HG02970 (cell line): ENCODE results near the gene CEBPA.
A peak's percentile ranks its signal among the peaks of the same experiment; 100 is the strongest.

Experiments
- ATAC-seq: cut with Tn5 transposase; IDR thresholded peaks from one replicate; pipeline ENCODE4 v1.9.1; 2021; ENCODE audit warnings: mild to moderate bottlenecking, moderate library complexity, moderate number of reproducible peaks; ENCODE audit not compliant: unreplicated experiment, low FRiP score

CEBPA gene

DNA sequence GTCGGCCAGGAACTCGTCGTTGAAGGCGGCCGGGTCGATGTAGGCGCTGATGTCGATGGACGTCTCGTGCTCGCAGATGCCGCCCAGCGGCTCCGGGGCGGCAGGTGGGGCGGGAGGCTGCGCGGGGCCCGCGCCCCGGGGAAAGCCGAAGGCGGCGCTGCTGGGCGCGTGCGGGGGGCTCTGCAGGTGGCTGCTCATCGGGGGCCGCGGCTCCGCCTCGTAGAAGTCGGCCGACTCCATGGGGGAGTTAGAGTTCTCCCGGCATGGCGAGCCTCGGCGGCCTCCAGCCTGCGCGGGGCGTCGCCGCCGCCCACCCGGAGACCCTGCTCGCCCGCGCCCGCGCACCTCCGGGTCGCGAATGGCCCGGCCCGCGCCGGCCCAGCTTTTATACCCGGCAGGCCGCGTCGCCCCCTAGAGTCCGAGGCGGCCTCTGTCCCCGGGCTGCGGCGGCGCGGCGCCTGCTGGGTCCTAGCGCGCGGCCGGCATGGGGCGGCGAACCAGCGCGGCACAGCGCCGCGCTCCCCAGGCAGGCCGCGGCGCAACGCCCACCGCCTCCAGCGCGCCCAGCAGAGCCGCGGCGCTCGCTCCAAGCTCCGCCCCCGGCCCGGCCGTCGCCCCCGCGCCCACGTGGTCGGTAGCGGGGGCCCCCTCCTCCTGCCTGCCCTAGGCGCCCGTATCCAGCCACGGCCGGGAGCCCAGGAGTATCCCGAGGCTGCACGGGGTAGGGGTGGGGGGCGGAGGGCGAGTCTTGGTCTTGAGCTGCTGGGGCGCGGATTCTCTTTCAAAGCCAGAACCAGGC lies at the start of gene CEBPA:
CEBPA (minus strand) TSS at position 360 of the 799 bp plus-strand sequence; CDS start at position 240, 120 bp downstream.
- peak; percentile 78 for ATAC-seq

- ATAC-seq, result no peak
These were observed 48.4 kb upstream of the CEBPA start for GRCh38 chr19:33350538-33351309.

- no peak for ATAC-seq
These were observed 47.3 kb upstream of the CEBPA start for GRCh38 chr19:33349319-33350289.

DNA sequence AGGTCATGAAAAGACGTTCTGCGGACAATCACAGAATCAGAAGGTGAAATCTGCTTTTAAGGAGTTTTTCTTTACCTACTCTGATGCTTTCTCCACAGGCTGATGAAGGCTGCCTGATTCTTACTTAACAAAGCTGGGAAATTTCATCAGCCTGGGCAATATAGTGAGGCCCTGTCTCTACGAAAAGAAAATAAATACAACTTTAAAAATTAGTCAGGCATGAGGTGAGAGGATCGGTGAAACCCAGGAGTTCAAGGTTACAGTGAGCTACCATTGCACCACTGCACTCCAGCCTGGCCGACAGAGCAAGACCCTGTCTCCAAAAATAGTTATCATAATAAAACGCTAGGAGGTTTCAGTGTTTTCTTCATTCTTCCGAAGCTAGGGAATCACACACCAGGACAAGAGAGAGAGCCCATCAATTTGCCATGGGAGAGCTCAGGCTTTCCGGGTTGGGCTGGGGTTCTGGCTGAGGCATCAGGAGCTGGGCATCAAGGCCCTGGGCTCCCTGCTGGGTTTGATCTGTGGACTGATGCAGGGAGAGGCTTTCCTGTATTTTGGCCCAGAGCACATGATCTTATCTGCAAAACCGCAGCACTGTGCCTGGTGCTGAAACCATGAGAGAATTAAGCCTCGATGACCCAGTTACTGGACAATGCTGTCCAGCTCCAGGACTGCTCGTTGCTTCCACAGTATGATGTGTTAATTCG lies 46.1 kb upstream of the CEBPA start:
- no peak for ATAC-seq

GRCh38 chr19:33347300-33347699 lies 45.0 kb upstream of the CEBPA start:
- ATAC-seq, result no peak

GRCh38 chr19:33346665-33347064 lies 44.3 kb upstream of the CEBPA start:
- ATAC-seq, result no peak

DNA sequence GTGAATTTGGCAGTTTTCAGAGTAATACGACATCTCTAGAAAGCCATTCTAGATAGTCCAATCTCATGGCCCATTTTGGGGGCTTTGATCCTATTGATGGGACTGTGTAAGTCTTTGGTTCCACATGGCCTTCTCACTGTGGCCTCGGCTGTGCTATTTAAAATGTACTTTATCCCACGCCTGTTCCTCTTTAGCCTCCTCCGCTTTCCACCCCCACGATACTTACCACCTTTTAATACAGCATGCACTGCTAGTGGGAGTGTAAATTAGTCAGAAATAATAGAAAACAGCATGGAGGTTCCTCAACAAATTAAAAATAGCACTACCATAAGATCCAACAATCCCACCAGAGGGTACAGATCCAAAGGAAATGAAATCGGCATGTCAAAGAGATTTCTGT lies 42.8 kb upstream of the CEBPA start:
- no peak for ATAC-seq

DNA sequence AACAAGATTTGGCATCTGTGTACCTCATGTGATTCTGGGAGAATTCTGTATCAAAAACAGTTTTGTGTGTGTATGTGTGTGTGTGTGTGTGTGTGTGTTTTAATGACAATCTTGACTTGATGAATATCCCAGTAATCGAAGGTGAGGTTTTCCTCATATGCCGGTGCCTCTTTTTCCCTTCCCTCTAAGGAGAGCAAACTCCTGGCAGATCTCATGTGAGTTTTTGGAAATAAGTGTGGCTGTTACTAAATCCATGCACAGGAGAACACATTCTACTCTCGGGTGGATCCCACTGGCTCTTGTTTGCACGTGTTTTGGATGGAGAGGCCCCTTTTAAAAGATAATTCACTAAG lies 42.2 kb upstream of the CEBPA start:
- no peak for ATAC-seq

GRCh38 chr19:33343859-33344572 lies 41.7 kb upstream of the CEBPA start:
- no peak for ATAC-seq

- ATAC-seq, result no peak
These were observed 41.0 kb upstream of the CEBPA start for GRCh38 chr19:33343301-33343700.

DNA sequence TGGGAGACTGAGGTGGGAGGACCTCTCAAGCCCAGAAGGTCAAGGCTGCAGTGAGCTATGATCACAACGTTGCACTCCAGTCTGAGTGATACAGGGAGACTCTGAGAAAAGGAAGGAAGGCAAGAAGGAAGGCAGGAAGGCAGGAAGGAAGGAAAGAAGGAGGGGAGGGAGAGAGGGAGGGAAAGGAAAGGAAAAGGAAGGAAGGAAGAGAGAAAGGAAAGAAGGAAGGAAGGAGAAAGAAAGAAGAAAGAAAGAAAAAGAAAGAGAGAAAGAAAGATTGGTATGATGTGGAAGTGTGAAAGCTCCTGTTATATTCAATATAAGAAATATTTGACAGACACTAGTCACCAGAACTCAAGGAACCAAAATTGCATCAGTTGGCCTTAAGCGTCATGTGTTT lies 38.7 kb upstream of the CEBPA start:
- no peak for ATAC-seq

DNA sequence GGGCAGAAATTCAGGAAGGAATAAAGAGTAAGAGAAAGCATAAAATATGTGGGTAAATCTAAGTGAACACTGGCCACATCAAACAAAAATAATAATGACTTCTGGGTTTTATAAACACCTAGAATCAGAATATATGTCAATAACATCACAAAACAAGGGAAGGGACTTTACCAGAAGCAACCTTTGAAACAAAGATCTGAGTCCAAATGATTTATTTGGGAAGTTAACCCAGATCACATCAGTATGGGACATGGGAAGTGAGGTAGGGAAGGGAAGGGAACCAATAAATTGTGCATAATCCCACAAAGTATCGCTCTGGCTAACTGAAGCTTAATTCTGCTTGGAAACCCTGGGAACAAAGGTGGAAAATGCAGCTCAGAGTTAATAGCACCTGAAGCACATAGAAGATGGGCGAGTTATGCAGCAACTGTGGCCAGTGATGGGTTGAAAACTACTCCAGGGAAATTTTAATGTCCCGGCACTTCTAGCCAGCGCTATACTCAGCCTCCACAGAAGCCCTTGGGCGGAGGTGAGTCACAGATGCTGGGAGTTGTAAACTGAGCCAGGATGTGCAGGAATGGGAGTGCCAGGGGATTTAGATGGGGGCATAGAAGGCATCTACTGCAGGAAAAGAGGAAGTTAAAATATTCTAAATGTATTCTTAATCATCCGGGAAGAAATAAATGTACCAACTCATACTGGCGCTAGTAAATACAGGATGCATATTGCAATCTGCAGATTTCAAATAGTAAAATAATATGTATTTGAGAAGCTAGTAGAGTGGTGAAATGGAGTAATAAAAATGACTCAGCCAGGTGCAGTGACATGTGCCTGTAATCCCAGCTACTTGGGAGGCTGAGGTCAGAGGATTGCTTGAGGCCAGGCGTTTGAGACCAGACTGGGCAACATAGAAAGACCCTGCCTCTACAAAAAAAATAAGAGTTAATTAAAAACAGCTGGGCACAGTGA lies 37.0 kb upstream of the CEBPA start:
- no peak for ATAC-seq

DNA sequence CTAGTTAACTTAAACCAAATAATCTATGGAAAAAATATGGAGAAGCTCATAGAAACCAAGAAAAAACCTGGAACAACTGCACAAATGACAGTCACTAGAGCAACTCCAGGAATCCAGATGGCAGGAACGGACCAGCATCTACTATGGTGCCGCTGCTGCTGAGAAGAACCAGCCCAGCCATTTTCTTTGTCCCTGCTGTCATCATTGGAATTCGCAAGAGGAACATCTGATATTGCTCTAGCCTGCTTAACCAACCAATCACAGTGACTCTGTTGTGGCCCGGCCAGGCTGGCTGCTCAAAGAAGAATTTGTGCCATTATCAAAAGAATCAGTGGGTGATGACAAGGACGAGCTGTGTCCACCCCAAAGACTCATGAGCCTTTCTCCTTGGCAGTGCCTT lies 33.1 kb upstream of the CEBPA start:
- ATAC-seq, result no peak

- ATAC-seq, result no peak
These were observed 31.9 kb upstream of the CEBPA start for GRCh38 chr19:33334271-33334670.

GRCh38 chr19:33333642-33334041 lies 31.3 kb upstream of the CEBPA start:
- ATAC-seq, result no peak

DNA sequence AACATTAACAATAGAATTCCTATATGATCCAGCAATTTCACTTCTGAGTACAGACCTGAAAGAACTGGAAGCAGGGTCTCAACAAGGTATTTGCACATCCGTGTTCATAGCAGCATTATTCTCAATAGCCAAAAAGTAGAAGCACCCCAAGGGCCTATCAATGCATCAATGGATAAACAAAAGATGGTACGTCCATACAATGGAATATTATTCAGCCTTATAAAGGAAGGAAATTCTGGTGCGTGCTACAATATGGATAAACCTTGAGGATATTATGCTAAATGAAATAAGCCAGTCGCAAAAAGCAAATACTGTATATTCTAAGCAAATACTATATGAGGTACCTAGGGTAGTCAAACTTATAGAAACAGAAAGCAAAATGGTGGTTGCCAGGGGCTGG lies 30.8 kb upstream of the CEBPA start:
- ATAC-seq, result no peak

GRCh38 chr19:33332248-33332647 lies 29.9 kb upstream of the CEBPA start:
- ATAC-seq, result no peak

- no peak for ATAC-seq
These were observed 27.4 kb upstream of the CEBPA start for GRCh38 chr19:33329736-33330135.
